AG20443 (cell line): ENCODE data around the gene BDH1.
"Not testable (repeated sequence)": the region's sequence is repeated elsewhere in the genome, so short reads cannot be mapped to it uniquely, and the experiment has no call there.

Source experiments
- DNase-seq: peaks from one replicate; pipeline ENCODE4 v3.0.0; 2012; ENCODE audit warnings: low spot score, mixed read lengths

The BDH1 gene

DNA sequence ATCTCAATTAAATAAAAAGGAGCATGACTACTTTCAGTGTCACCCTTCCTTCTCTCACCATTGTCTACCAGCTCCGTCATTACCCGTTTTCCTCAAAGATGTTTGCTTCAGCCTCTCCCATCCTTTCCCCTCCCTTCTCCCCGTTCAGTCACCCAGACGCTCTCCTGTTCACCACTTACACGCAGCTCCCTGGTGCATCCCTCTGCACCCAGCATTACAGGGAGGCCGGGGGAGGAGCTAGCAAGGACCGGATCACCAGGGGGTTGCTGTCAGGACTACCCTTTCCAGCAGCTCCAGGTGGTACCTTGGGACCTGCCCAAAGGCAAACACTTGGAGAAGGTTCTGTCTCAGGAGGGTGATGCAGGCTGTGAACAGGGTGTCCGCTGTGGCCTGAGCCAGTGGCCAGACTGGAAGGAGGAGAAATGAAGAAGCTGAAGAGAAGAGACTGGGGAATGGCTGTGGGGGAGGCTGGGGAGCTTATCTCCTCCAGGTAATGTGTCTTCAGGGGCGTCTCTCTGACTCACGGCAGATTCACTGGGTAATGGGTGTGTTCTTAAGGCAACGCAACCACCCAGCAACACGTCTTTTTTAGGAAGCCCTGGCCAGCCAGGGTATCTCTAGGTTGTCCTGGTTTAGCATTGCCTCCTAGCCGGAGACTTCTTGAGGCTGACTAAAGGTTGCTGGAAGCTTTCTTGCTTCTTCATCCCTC, 21.8 kb upstream of the BDH1 start:
- no peak for DNase-seq

GRCh38 chr3:197576838-197577237, 21.1 kb upstream of the BDH1 start:
- DNase-seq, result no peak

- no peak for DNase-seq
These were observed 19.6 kb upstream of the BDH1 start for GRCh38 chr3:197575362-197575761.

- not testable (repeated sequence) for DNase-seq
These were observed 18.7 kb upstream of the BDH1 start for GRCh38 chr3:197574396-197574991.

DNA sequence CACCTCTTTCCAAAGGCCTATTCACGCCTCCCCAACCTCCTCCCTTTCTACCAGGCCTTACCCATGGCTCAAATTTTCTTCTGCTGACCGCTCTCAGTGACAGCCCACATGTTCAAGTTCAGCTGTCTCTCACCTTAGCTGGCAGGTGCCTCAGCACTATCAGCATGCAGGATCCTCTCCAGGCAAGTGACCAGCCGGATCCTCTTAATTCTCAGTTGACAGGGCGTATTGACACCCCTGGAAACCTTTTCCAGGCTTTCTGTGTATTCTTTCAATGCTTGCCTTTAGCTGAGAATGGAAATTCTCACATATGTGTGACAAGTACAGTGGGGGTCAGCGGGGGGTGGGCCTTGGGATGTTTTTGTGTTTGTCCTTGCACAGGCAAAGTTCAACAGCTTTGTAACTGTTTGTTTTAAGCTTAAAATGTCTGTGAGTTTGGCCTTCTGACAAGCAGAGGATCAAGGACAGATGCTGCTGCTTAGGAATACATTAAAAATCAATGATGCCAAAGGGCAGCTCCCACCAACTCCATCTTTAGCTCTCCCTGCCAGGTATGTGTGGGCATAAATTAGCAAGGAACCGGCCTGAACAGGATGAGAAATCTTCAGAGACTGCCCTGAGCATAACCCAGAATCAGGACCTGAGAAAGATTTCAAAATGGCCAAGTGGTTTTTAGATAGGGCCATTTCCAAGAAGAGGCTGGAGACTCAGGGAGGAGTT, 17.4 kb upstream of the BDH1 start:
- DNase-seq, result no peak

- not testable (repeated sequence) for DNase-seq
These were observed 16.1 kb upstream of the BDH1 start for GRCh38 chr3:197571880-197572172.

- DNase-seq, result not testable (repeated sequence)
These were observed 15.5 kb upstream of the BDH1 start for GRCh38 chr3:197571074-197571879.

DNA sequence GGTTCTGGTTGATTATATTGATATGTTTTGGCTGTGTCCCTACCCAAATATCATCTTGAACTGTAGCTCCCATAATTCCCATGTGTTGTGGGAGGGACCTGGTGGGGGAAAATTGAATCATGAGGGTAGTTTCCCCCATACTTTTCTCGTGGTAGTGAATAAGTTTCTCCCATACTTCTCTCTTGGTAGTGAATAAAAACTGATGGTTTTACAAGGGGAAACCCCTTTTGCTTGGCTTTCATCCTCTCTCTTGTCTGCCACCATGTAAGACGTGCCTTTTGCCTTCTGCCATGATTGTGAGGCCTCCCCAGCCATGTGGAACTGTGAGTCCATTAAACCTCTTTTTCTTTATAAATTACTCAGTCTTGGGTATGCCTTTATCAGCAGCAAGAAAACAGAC, 13.7 kb upstream of the BDH1 start:
- DNase-seq, result not testable (repeated sequence)

- DNase-seq, result no peak
These were observed 12.3 kb upstream of the BDH1 start for GRCh38 chr3:197567904-197568681.

GRCh38 chr3:197566155-197566554, 10.4 kb upstream of the BDH1 start:
- DNase-seq, result not testable (repeated sequence)

GRCh38 chr3:197564097-197564843, 8.5 kb upstream of the BDH1 start:
- no peak for DNase-seq

GRCh38 chr3:197562398-197563251, 6.9 kb upstream of the BDH1 start:
- no peak for DNase-seq

DNA sequence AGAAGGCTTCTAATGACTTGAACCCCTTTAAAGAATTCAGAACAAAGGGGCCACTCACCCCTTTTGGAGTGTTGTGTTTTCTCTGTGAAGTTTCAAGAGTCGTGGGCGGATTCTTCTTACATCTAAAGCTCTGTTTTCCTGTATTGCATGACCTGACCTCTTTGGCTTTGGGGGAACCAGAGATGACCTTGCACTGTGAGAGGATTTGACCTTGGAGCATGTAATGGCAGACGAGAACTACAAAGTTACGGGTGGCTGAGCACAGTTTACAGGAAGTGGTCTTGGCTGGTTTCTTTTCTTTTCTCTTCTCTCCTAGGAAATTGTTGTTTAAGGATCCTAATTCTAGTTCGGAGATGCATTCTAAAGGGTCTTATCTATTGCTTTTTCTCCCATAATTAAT, 6.2 kb upstream of the BDH1 start:
- DNase-seq, result no peak

DNA sequence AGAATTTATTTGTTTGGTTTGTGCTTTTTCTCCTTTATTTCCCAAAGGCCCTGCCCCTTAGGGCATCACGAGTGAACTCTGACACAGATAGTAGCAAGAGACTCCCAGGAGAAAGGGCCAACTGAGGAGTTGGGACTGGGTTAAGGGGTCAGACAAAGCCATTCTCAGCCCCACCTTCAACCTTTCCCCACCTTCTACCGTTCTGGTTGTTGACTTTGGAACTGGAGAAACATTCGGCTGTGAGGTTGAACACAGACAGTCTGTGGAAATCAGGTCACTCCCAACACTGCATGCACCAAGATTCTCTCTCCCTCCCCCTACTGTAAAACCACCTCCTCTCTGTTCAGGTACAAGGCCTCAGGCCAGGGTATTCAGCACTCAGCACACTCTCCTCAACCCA, 3.9 kb upstream of the BDH1 start:
- no peak for DNase-seq

GRCh38 chr3:197554562-197555280, 1.0 kb downstream of the BDH1 start:
- peak; percentile 98 for DNase-seq

- peak; percentile 29 for DNase-seq
These were observed 1.6 kb downstream of the BDH1 start for GRCh38 chr3:197554196-197554561.

DNA sequence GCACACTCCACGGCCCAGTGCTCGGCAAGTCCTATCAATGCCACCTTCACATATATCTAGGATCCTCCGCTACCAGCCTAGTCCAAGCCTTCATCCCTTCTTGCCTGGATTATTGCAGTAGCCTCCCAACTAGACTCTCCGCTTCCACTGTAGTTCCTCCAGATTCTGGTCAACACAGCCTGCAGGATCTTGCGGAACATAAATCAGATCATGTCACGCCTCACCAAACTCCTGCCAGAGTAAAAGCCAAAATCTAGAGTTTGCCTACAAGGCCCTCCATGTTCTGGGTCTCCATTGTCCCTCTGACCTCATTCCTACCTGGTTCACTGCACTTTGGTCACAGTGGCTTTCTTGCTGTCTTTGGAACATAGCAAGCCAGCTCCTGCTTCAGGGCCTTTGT, 3.6 kb downstream of the BDH1 start:
- DNase-seq, result no peak

GRCh38 chr3:197550489-197550888, 5.3 kb downstream of the BDH1 start:
- DNase-seq, result no peak

DNA sequence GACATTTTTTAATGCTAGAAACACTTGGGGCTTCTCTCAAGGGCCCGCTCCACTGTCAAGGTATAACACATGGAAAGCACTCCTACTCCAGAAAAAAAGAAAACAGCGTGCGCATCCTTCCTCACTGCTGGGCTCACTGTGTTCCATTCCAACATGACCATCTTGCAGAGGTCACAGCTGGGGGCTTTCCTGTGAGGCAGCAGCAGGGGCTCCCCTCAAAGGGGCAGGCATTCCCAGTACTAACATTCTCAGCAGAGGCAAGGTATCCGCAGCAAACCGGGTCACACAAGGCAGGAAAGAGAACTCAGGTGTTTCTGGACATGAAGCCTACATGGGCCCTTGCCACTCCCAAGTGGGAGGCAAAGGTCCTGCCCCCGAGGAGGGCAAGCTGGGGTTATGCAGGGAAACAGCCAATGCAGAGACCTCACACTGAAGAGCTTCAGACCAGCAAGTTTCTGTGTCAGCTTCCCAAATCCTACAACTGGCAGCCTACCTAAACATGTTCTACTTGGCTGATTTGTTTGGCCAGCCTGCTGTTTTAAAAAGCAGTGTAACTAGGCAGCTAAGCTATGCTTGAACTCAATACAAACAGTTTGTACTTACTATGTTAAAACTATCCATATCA, 6.4 kb downstream of the BDH1 start:
- DNase-seq, result no peak
